HG03378 (cell line): ENCODE data around the gene FBH1.
"Not testable (repeated sequence)": the region's sequence is repeated elsewhere in the genome, so short reads cannot be mapped to it uniquely, and the experiment has no call there.

Experiments
- ATAC-seq: cut with Tn5 transposase; IDR thresholded peaks from one replicate; pipeline ENCODE4 v1.9.1; 2021; ENCODE audit warnings: mild to moderate bottlenecking, moderate library complexity; ENCODE audit not compliant: unreplicated experiment

FBH1 gene

DNA sequence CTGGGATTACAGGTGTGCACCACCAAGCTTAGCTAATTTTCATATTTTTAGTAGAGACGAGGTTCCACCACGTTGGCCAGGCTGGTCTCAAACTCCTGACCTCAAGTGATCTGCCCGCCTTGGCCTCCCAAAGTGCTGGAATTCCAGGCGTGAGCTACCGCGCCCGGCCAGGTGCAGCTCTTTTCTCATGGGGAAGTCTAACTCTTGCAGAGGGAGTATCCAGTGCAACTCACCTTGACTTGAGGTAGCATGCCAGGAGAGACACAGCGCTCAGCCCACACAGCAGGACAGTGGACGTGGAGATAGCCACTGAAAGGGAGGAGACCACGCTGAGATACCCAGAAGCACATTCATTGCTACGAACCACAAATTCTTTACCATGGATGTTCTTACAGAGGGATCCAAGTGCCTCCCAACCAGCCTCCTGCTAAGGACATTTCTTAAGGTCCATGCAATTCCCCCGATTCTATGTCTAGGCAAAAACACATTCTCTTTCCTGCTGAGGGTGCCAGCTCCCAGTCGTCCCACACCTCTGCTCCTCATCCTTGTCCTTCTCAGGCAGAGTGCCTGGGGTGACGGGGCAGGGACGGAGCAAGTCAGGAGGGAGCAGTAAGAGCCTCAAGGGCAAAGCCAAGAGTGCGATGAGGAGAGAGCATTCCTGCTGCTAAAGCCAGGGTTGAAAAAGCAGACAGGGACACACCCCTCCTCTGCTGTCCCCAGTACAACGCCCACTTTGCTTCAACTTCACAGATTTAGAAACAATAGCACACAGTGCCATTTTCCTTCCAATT lies 66.3 kb downstream of the FBH1 start:
- no peak for ATAC-seq

DNA sequence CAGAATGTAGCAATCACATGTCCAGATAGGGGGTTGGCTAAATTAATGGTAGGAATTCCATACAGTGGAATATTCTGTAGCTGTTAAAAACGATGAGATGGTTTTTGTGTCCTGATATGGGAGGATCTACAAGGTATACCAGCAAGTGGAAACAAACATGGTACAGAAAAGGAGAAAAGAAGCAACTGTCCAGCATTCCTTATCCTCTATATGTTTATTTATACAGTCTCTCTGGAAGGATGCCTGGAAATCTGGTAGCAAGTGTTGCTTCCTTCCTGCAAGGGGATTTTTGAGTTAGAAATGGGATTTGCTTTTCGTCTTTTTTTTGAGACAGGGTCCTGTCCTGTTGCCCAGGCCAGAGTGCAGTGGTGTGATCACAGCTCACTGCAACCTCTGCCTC lies 68.0 kb downstream of the FBH1 start:
- ATAC-seq: no peak

DNA sequence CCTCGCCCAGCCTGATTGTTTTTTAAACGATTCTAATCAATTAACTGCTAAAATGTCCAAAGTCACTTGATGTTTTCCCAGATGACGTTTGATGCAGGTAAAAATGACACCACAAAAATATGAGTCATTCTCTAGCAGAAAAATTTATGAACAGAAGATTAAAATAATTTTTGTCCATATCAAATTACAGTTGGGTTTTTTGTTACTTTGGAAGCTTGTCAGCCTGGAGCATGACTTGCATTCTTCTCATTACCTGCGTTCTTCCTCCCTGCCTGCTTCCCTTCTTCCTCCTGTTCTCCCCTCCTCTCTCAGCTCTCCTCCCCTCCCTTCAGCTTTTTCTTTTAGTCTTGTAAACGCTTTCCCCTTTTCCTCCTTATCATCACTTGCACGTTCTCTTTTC lies 68.6 kb downstream of the FBH1 start:
- ATAC-seq: no peak

DNA sequence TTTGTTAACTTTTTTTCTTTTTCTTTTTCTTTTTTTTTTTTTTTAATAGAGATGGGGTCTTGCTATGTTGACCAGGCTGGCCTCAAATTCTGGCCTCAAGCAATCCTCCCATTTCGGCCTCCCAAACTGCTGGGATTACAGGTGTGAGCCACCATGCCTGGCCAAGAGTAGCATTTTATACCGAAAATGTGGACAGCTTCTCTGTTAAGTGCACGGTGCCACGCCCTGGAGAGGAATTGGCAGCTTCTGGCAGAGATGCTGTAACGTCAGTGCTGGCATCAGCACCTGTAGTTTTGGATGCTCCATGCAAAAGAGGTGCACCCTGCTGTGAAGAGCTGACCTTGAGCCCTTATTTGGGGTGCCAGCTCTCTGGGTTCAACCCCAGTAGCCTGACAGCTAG lies 69.1 kb downstream of the FBH1 start:
- no peak for ATAC-seq

DNA sequence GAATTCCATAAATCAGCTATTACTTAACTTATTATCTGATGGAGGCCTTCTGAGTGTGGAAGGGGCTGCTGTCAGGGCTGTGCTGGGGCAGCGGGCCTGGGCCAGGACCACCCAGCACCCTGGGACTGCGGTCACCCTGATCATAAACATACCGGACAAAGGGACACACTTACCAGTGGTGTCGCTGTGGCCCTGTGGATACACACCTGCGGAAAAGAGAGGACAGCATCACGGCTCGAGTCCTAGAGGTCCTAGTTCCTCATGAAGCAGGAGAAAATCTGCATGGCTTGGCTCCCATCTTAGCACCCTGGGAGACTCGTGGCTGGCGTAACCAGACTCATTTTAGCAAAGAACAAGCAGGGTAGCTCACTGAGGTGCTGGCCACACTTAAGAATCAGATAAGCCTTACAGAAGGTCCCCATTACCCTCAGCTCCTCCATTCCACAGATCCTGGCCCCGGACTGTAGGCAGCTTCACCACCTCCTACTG lies 69.6 kb downstream of the FBH1 start:
- no peak for ATAC-seq

DNA sequence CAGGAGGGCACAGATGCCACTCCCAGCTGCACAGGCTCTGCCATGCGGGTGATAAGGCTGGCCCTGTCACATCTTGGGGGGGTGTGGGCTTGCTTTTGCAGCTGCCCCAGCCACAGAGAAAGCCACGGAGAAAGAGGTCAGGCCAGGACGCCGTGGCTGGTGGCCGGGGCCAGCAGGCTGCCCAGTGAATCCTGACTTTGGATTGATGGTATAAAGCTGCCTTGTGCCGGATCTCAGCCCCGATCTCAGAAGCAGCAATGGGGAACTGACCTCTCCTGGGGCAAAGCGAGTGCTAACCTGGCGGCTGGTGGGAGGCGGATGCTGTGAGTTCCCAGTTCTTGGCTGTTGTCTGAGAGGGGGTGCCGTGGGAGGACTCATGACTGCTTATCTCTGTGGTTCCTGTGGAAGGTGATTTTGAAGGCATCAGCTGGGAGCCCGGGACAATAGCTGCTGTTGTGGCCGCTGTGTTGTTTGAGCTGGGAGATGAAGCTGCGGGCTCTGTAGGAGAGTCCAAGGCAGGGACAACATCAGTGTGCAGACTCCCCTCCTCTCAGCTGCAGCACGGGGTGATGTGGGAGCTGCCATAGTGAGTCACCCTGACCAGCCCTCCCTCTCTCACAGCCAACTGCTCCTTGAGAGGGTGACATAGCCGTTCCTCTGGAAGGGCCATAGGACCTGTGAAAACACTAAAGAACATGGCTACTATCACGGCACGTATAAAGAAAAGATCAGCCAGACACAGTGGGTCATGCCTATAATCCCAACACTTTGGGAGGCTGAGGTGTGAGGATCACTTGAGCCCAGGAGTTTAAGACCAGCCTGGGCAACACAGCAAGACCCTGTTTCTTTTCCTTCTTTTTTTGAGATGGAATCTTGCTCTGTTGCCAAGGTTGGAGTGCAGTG lies 70.3 kb downstream of the FBH1 start:
- ATAC-seq: no peak

DNA sequence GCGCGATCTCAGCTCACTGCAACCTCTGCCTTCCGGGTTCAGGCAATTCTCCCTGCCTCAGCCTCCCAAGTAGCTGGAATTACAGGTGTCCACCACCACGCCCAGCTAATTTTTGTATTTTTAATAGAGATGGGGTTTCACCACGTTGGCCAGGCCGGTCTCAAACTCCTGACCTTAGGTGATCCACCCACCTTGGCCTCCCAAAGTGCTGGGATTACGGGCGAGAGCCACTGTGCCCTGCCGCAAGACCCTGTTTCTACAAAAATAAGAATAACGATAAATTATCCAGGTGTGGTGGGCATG lies 70.9 kb downstream of the FBH1 start:
- not testable (repeated sequence) for ATAC-seq

DNA sequence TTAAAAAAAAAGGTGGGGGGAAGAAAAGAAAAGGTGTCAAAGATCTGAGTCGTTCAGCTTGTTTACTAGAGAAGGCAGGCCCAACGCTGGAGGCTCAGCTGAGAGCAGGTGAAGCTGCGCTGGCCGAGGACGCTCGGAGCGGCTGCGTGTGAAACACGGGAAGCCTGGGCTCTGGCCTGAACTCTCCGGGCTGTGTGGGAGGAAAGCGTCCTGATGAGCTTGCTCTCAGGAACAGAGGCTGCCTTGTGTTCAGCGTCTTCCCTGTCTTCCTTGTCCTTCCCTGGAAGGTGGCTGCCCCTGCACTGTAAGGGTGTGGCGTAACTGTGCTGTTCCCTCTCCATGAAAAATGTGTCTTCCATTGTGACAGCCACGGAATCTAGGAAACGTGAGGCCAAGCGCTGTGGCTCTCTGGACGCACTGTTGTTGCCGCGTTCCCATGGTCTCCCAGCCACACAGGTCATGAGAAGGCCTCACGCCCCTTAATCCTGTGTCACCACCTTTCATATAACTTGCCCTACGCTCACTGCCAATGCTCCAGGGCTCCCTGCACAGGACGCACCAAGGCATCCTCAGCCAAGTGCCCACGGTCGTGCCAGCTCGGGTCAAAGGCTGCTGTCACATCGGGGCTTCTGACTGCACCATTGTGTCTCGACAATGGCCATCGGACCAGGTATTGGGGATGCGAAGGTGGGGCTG lies 71.5 kb downstream of the FBH1 start:
- no peak for ATAC-seq

DNA sequence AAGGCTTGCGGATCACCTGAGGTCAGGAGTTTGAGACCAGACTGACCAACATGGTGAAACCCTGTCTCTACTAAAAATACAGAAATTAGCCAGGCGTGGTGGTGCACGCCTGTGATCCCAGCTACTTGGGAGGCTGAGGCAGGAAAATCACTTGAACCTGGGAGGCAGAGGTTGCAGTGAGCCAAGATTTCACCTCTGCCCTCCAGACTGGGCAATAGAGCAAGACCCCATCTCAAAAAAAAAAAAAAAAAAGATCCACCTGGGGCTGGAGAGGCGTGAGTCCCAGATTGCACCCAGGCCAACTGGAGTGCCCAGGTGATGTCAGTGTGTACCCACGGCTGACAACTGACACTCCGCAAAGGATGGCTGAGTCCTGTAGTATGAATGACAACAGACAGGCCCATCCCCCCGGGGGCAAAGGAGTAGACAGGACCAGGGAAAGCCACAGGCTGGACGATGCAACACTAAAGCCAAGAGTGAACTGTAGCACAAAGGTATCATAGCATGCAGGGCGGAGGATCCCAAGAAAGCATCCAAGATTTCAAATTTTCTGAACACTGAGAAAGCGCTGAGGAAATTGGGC lies 72.4 kb downstream of the FBH1 start:
- not testable (repeated sequence) for ATAC-seq

DNA sequence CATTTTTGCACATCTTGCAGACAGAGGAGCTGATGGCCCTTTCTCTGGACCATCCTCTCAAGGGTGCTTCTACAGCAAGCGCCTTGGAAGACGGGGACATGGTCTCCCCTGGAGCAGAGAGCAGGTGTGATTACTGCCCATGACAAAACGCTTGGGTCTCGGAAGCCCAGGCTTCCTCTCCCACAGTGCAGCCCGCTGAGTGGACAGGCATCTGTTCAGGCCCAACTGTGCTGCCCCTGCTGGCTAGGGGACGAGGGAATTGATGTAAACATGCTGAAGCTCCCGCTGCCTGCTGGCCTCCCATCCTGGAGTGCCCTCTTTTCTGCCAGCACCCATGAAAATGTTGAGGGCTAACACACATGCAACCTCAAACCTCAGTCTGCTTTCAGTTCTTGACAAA lies 73.0 kb downstream of the FBH1 start:
- no peak for ATAC-seq

DNA sequence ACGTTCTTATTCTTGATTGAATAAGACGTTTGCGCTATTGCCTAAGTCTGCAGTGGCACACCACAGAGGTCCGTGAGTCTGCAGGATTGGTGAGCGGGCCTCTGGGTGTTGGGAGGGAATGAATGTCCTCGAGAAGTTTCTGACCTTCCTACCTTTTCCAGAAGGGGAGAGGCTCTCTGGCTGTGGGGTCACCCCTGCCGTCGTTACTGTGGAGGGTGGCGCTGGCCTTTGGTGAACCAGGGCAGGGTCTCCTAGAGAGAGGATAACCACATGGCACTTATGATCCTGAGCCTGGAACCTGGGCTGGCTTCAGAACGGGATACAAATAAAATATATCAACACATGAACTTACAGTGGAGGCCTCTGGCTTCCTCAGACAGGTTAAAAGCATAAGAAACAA lies 73.5 kb downstream of the FBH1 start:
- no peak for ATAC-seq

DNA sequence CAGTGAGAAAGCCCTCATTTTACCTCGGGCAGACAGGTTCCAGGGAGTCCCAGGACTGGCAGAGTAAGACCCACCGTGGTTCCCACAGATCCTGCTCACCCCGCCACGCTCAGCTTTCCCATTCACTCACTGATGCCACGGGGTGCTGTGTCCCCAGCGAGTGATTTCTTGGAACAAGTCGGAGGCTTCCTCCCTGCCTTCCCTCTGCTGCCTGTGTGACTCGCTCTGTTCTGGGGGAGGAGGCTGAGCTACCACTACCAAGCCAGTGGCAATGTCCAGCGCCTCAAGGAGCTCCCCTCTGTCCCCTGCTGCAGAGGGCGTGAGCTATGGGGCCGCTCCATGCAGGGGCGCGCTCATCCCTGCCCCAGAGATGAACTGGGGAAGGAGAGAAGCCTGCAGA lies 74.7 kb downstream of the FBH1 start:
- ATAC-seq: no peak

DNA sequence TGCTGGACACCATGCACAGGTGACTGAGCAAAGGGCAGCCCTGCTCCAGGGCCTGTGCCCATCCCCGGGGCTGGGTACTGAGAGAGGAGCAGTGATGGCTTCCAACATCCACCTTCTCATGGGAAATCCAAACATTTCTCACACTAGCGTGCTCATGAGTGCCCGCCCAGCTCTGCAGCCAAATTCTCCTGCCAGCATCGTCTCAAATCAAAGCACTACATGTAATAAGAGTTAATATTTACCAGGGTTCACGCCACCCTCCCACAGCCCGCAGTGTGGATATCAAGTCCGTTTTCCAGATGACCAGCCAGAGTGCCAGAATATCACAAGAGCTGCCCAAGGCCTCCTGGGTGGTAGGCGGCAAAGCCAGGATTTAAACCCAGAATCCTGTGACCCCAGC lies 75.2 kb downstream of the FBH1 start:
- ATAC-seq: no peak

DNA sequence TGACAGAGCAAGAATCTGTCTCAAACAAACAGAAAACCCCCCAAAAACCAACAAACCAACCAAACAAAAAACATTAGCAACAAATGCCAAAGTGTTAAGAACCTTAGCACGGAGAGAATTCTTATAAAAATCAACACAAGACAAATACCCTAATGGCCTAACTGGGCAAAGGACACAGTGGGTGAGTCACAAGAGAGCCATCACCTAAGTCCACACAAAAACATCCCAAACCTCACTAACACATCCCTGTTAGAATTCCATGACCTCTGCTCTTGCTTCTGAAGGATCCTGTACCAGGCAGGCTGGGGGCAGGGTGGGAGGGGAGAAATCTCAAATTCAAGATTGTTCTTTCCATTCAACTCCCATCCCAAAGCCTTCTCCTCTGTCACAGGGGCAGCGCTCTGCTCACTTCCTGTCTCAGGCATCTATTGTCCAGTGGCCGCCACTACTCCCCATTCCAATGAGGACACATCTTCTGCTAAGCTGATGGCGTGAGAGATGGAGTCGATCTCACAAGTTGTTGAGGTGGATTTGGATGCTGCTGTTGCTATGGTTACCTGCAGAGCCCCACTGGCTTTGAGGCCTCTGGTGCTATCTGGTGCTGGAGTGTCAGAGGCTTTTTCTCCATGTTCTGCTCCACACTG lies 78.1 kb downstream of the FBH1 start:
- ATAC-seq: no peak

DNA sequence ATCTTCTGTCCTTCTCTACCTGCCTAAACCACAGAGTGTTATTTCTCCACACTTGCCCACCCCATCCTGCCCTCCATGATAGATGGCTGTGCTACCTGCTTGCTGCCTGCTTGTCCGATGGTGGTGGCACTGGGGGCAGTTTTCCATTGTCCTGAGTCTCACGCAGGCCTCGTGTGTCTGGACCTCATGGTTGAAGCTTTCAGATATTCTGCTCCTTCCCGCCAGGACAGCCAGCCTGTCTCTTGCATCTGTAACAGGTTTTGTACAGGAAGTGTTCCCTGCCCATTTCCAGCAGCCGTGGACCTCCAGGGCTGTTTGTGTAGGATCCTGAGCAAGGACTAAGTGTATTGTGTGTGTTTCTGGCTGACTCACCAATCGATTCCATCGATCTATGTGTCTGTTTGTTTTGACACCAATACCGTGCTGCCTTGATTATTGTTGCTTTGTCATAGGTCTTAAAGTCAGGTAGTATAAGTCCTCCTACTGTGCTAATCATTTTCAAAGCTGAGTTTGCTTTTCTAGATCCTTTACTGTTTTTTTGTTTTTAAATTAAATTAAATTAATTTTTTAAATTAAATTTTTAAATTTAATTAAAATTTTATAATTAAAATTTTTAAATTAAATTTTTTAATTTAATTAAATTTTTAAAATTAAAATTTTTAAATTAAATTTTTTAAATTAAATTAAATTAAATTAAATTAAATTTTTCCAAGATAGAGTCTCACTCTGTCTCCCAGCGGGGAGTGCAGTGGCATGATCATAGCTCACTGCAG lies 78.8 kb downstream of the FBH1 start:
- no peak for ATAC-seq

DNA sequence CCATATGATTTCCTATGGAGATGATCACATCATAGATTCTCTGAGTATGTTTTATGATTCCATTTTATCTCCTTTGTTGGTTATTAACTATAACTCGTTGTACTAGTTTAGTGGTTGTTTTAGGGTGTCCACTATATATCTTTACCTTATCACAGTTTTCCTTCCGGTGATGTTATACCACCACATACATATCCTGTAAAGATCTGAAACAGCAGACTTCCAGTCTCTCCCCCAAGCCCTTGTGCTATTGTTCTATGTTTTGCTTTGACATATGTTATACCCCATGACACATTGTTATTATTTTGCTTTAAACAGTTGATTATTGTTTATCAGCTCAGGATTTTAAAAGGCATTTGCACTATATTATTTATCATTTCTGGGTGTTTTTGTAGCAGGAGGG lies 80.0 kb downstream of the FBH1 start:
- ATAC-seq: no peak

DNA sequence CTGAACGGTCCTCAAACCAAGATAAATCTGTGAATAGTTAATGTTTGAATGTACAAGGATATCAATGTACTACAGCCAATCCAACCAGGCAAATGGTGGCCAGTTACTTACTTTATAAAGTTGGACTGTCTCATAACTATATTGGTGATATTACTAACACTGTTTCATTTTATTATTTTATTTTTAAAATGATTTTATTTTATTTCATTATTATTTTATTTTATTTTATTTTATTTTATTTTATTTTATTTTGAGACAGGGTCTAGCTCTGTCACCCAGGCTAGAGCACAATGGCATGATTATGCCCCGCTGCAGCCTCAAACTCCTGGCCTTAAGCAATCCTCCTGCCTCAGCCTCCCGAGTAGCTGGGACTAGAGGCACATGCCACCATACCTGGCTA lies 80.5 kb downstream of the FBH1 start:
- no peak for ATAC-seq

DNA sequence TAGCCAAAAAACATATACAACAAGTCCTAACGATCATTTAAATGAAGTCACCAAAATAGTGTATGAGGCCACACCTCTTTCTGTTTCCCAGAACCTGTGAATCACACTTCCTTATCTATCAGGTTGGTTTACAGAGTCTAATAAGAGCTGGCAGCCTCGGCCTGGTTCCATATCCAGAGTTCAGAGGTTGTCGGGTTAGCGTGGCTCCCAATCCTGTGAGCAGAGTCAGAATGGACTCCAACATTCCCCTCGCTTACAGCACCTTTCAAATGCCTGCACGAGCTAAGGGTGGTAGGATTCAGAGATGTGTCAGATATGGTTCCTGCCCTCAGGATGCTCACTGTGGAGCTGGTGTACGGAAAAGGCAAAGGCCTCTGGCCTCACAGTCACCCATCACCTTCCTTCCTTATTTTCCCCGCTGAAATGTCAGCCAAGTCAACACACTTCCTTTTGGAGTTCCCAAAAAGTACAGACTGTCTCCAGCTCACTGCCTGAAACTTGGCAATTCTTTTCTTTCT lies 81.3 kb downstream of the FBH1 start:
- ATAC-seq: no peak

DNA sequence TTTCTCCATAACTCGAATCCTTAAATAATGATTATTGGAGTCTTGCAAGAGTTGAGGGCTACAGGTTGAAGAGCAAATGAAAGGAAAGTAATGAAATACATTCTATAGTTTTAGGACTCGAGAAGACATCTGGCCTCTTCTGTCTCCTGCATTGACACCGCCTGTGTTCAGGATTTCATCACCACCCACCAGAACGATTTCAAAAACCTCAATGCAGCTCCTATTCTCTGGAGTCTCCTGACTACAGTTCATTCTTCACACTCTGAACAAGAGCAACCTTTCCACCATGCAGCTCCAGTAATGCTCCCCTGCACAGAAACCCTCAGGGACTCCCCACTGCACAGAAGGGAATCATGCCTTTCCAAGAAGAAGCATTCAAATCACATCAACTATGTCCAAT lies 81.8 kb downstream of the FBH1 start:
- no peak for ATAC-seq

DNA sequence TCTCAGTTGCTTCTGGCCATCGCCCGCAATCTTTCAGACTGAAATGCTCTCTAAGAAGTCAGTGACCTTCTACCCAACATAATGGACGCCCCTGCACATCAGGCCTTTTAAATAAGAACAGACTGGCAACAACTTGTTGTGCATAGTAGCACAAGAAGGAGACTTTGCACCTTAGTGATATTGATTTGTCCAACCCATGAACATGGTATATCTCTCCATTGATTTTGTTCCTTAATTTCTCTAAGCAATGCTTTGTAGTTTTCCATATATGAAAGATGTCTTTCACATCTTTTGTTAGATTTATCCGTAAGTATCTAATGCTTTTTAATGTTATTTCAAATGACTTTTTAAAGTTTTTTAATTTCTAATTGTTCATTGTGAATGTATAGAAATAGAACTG lies 83.0 kb downstream of the FBH1 start:
- no peak for ATAC-seq
